Activated naive CD8-positive, alpha-beta T cell treated with anti-CD3 and anti-CD28 coated beads, Interleukin-2, amount 50 U/mL, for 24 hours (primary cell): ENCODE data around the gene KCNQ1.

Source experiments
- ATAC-seq: fragments of 150-1000 bp; cut with Tn5 transposase; one replicate; pipeline ENCODE4 v1.10.0; 2021
- DNase-seq: peaks from one replicate; pipeline ENCODE4 v3.0.0; 2021
- H3K27ac Mint-ChIP-seq: one replicate; pipeline ENCODE4 v1.8.0; 2021; ENCODE audit warnings: mild to moderate bottlenecking, mixed read lengths
- H3K27me3 Mint-ChIP-seq: one replicate; pipeline ENCODE4 v1.8.0; 2021; ENCODE audit warnings: mixed read lengths
- H3K36me3 Mint-ChIP-seq: one replicate; pipeline ENCODE4 v1.8.0; 2021; ENCODE audit warnings: low read depth, mixed read lengths
- H3K4me1 Mint-ChIP-seq: one replicate; pipeline ENCODE4 v1.8.0; 2021; ENCODE audit warnings: mixed read lengths
- H3K4me3 Mint-ChIP-seq: one replicate; pipeline ENCODE4 v1.8.0; 2021; ENCODE audit warnings: mild to moderate bottlenecking, moderate library complexity, mixed read lengths
- H3K9me3 Mint-ChIP-seq: one replicate; pipeline ENCODE4 v1.8.0; 2021; ENCODE audit warnings: mixed read lengths

Gene KCNQ1

GRCh38 chr11:2777386-2777785 lies 332.6 kb downstream of the KCNQ1 start:
- DNase-seq (no peak), ATAC-seq (no peak)
- no peaks in the 10 kb centered on the region for H3K9me3 Mint-ChIP-seq
- no peaks in the 10 kb centered on the region for H3K36me3 Mint-ChIP-seq
- H3K27ac Mint-ChIP-seq, result no peak overlapping the region
- no peaks in the 10 kb centered on the region for H3K27me3 Mint-ChIP-seq
- H3K4me1 Mint-ChIP-seq, result peaks cover 12% of the 10 kb centered on the region
- H3K4me3 Mint-ChIP-seq, result no peak overlapping the region

GRCh38 chr11:2777871-2778629 lies 333.2 kb downstream of the KCNQ1 start:
- ATAC-seq (no peak), DNase-seq (no peak)
- H3K27ac Mint-ChIP-seq, result no peak overlapping the region
- H3K27me3 Mint-ChIP-seq, result no peaks in the 10 kb centered on the region
- no peak overlapping the region for H3K4me3 Mint-ChIP-seq
- H3K36me3 Mint-ChIP-seq, result no peaks in the 10 kb centered on the region
- no peaks in the 10 kb centered on the region for H3K9me3 Mint-ChIP-seq
- peaks cover 6% of the 10 kb centered on the region for H3K4me1 Mint-ChIP-seq

GRCh38 chr11:2778630-2779498 lies 334.1 kb downstream of the KCNQ1 start:
- no peaks in the 10 kb centered on the region for H3K36me3 Mint-ChIP-seq
- no peak for DNase-seq
- no peak for ATAC-seq
- H3K27ac Mint-ChIP-seq, result no peak overlapping the region
- no peak overlapping the region for H3K4me3 Mint-ChIP-seq
- H3K9me3 Mint-ChIP-seq, result no peaks in the 10 kb centered on the region
- no peaks in the 10 kb centered on the region for H3K27me3 Mint-ChIP-seq
- H3K4me1 Mint-ChIP-seq, result peaks cover 11% of the 10 kb centered on the region

GRCh38 chr11:2779499-2779980 lies 334.7 kb downstream of the KCNQ1 start:
- Mint-ChIP-seq H3K36me3 (no peaks in the 10 kb centered on the region), H3K4me1 (peaks cover 12% of the 10 kb centered on the region), H3K27ac (no peak overlapping the region), H3K9me3 (no peaks in the 10 kb centered on the region), H3K27me3 (no peaks in the 10 kb centered on the region), H3K4me3 (no peak overlapping the region)
- ATAC-seq, result no peak
- DNase-seq, result no peak

GRCh38 chr11:2779981-2780849 lies 335.4 kb downstream of the KCNQ1 start:
- Mint-ChIP-seq H3K4me1 (peaks cover 8% of the 10 kb centered on the region), H3K4me3 (no peak overlapping the region), H3K27me3 (no peaks in the 10 kb centered on the region), H3K27ac (no peak overlapping the region), H3K36me3 (no peaks in the 10 kb centered on the region), H3K9me3 (no peaks in the 10 kb centered on the region)
- ATAC-seq (no peak), DNase-seq (no peak)

- peaks cover 8% of the 10 kb centered on the region for H3K4me1 Mint-ChIP-seq
- DNase-seq, result no peak
- H3K27ac Mint-ChIP-seq, result no peak overlapping the region
- no peak for ATAC-seq
- H3K27me3 Mint-ChIP-seq, result no peaks in the 10 kb centered on the region
- H3K36me3 Mint-ChIP-seq, result no peaks in the 10 kb centered on the region
- H3K9me3 Mint-ChIP-seq, result no peaks in the 10 kb centered on the region
- no peak overlapping the region for H3K4me3 Mint-ChIP-seq
These were observed 336.1 kb downstream of the KCNQ1 start for GRCh38 chr11:2780850-2781407.

GRCh38 chr11:2781408-2782274 lies 336.8 kb downstream of the KCNQ1 start:
- no peak overlapping the region for H3K4me3 Mint-ChIP-seq
- ATAC-seq, result no peak
- no peaks in the 10 kb centered on the region for H3K36me3 Mint-ChIP-seq
- peak; percentile 0 for DNase-seq
- H3K9me3 Mint-ChIP-seq, result no peaks in the 10 kb centered on the region
- H3K4me1 Mint-ChIP-seq, result peaks cover 8% of the 10 kb centered on the region
- H3K27me3 Mint-ChIP-seq, result no peaks in the 10 kb centered on the region
- H3K27ac Mint-ChIP-seq, result no peak overlapping the region

GRCh38 chr11:2782769-2783168 lies 338.0 kb downstream of the KCNQ1 start:
- no peak overlapping the region for H3K27ac Mint-ChIP-seq
- H3K4me1 Mint-ChIP-seq, result peaks cover 8% of the 10 kb centered on the region
- H3K9me3 Mint-ChIP-seq, result no peaks in the 10 kb centered on the region
- no peaks in the 10 kb centered on the region for H3K27me3 Mint-ChIP-seq
- no peak overlapping the region for H3K4me3 Mint-ChIP-seq
- no peaks in the 10 kb centered on the region for H3K36me3 Mint-ChIP-seq
- DNase-seq, result no peak
- no peak for ATAC-seq

- H3K27ac Mint-ChIP-seq, result no peak overlapping the region
- H3K27me3 Mint-ChIP-seq, result no peaks in the 10 kb centered on the region
- peaks cover 8% of the 10 kb centered on the region for H3K4me1 Mint-ChIP-seq
- no peaks in the 10 kb centered on the region for H3K36me3 Mint-ChIP-seq
- ATAC-seq, result no peak
- DNase-seq, result no peak
- H3K9me3 Mint-ChIP-seq, result no peaks in the 10 kb centered on the region
- H3K4me3 Mint-ChIP-seq, result no peak overlapping the region
These were observed 338.8 kb downstream of the KCNQ1 start for GRCh38 chr11:2783536-2784082.

- ATAC-seq, result no peak
- no peak overlapping the region for H3K4me3 Mint-ChIP-seq
- DNase-seq, result no peak
- peaks cover 8% of the 10 kb centered on the region for H3K4me1 Mint-ChIP-seq
- H3K36me3 Mint-ChIP-seq, result no peaks in the 10 kb centered on the region
- H3K27me3 Mint-ChIP-seq, result no peaks in the 10 kb centered on the region
- no peak overlapping the region for H3K27ac Mint-ChIP-seq
- no peaks in the 10 kb centered on the region for H3K9me3 Mint-ChIP-seq
These were observed 343.0 kb downstream of the KCNQ1 start for GRCh38 chr11:2787816-2788167.

GRCh38 chr11:2788168-2789071 lies 343.6 kb downstream of the KCNQ1 start:
- DNase-seq (peak; percentile 0), ATAC-seq (no peak)
- no peak overlapping the region for H3K4me3 Mint-ChIP-seq

GRCh38 chr11:2789331-2789730 lies 344.5 kb downstream of the KCNQ1 start:
- ATAC-seq (no peak), DNase-seq (peak; percentile 0)
- Mint-ChIP-seq H3K27ac (no peak overlapping the region), H3K27me3 (no peaks in the 10 kb centered on the region), H3K9me3 (no peaks in the 10 kb centered on the region), H3K36me3 (no peaks in the 10 kb centered on the region), H3K4me3 (no peak overlapping the region), H3K4me1 (no peaks in the 10 kb centered on the region)

More at GRCh38 chr11:2788168-2789071, 343.6 kb downstream of the KCNQ1 start:
- peaks cover 6% of the 10 kb centered on the region for H3K4me1 Mint-ChIP-seq
- H3K36me3 Mint-ChIP-seq, result no peaks in the 10 kb centered on the region
- H3K9me3 Mint-ChIP-seq, result no peaks in the 10 kb centered on the region
- H3K27me3 Mint-ChIP-seq, result no peaks in the 10 kb centered on the region
- H3K27ac Mint-ChIP-seq, result no peak overlapping the region
